Esophagus squamous epithelium (tissue), 5 donors: ENCODE data around the gene ING3. TPM values are rescaled to one million over a fixed set of nuclear protein-coding genes. Genes with fewer than 3 reads are reported as not detected.

Source experiments
- DNase-seq: peaks from one replicate; lab custom pipeline; 2025; lab: John Stamatoyannopoulos, UW
- H3K27ac ChIP-seq, 4 donors: fragments of 200-600 bp; sonication (generic); one replicate each; pipeline ENCODE4 v1.5.1; 2016 to 2019; ENCODE audit warnings: mild to moderate bottlenecking in 1 of 4
- H3K27me3 ChIP-seq, 4 donors: fragments of 200-600 bp; sonication (generic); 1 replicate in 3 of 4; 2 replicates in 1 of 4; pipeline versions ENCODE4 v1.5.1 to v1.6.0; 2017 to 2021; ENCODE audit warnings: antibody characterized with exemption in 1 of 4
- H3K36me3 ChIP-seq, 3 donors: fragments of 200-600 bp; sonication (generic); one replicate each; pipeline ENCODE4 v1.5.1; 2016 to 2019
- H3K4me1 ChIP-seq, 3 donors: fragments of 200-600 bp; sonication (generic); one replicate each; pipeline ENCODE4 v1.5.1; 2017 to 2019
- H3K4me3 ChIP-seq, 4 donors: fragments of 200-600 bp; sonication (generic); 1 replicate in 3 of 4; 2 replicates in 1 of 4; pipeline ENCODE4 v1.5.1; 2016 to 2019; ENCODE audit warnings: mild to moderate bottlenecking in 2 of 4, moderate library complexity in 1 of 4
- H3K9me3 ChIP-seq, 3 donors: fragments of 200-600 bp; sonication (generic); one replicate each; pipeline ENCODE4 v1.5.1; 2016 to 2019
- CTCF ChIP-seq, 6 experiments: fragments of 450-650 bp in 4 of 6; fragments of 200-600 bp in 2 of 6; sonication (generic) in 2 of 6; IDR thresholded peaks; one replicate each; pipeline ENCODE4 v1.5.1; 2016 to 2019; ENCODE audit warnings: antibody characterized with exemption in 6 of 6, mild to moderate bottlenecking in 4 of 6, moderate library complexity in 4 of 6
- POLR2A ChIP-seq, 4 donors: fragments of 450-650 bp; IDR thresholded peaks; one replicate each; pipeline ENCODE4 v1.6.1; 2017; ENCODE audit warnings: antibody characterized with exemption in 4 of 4, mild to moderate bottlenecking in 4 of 4, moderate library complexity in 3 of 4
- WGBS, 2 donors: methylation state at CpG; one replicate each; pipeline ENCODE4 v1.1.5; 2018; 5-methylcytosine and 5-hydroxymethylcytosine counted together
- intact Hi-C: fragments of 100-400 bp; cut with DNase I; formaldehyde crosslinking; loops from one replicate; pipeline ENCODE4 v1.15.0; 2022
- total RNA-seq, 4 donors: library from RNA; depleted of rRNA; stranded (reverse); fragments of >200 nt; gene quantifications; one replicate each; pipeline ENCODE4 v1.1.0, GENCODE V29; 2016
- donor health status: DM: yes; HTN: yes; CAD: no.

The ING3 gene
- total RNA-seq, 4 donors from 2014 or later = 12.5 to 15.8 (median 14.4) TPM

DNA sequence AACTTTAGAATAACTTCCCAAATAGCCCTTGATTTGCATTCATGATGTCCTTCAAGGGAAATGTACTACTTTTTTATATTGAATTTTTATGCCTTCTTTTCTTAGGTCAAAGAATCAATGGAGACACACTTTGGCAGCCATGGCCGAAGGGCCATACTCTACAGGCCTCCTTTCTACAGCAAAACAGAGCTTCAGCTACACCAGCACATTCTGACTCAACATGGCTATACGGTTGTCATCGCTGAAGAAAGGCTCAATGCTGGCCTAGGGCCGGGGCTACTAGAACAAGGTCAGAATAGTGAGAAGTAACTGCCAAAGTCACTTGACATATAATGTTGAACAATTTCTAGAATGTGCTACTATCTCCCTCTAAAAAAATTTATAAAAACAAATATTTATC is 65.0 kb downstream of the ING3 start:
- H3K9me3 ChIP-seq = no peaks in the 10 kb centered on the region
- TF ChIP-seq CTCF (IDR thresholded peaks at IDR 0.05) (no peak), POLR2A (IDR thresholded peaks at IDR 0.05) (no peak)
- DNase-seq = no peak
- no peaks in the 10 kb centered on the region for H3K27me3 ChIP-seq
- H3K4me3 ChIP-seq = no peak overlapping the region
- no peak overlapping the region for H3K27ac ChIP-seq
- intact Hi-C loops = no loop called here
- peaks cover 0 to 19% (median 5%) of the 10 kb centered on the region in 3 donors for H3K4me1 ChIP-seq
- 90 to 94% methylated on average over 4 of the region's 4 CpGs for WGBS, 2 donors
- no peaks in the 10 kb centered on the region for H3K36me3 ChIP-seq

DNA sequence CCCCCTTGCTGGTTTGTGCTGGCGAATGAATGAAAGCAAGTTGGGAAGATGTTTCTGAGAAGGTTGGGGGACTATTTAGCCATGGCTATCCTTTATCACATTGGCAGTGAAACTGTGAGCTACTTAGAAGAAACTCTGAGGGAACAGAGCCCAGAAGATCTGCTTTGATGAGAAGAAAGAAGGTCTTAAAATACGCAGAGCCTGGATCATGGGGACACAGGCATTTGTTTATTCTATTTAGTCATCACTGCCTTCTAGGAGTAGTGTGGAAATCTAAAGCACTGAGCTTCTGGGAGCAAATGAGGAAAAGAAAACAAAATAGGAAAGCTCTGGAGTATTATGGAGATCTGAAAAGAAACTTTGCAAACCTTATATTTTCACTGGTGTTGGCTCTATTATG is 66.4 kb downstream of the ING3 start:
- TF ChIP-seq POLR2A (IDR thresholded peaks at IDR 0.05) (no peak), CTCF (IDR thresholded peaks at IDR 0.05) (no peak)
- no peak for DNase-seq
- intact Hi-C loops = no loop called here

GRCh38 chr7:121017586-121017985 is 67.0 kb downstream of the ING3 start:
- Histone ChIP-seq H3K27ac (peak overlapping the region in 2 of 4 donors; percentile 3 to 5), H3K4me1 (peaks cover 0 to 29% (median 9%) of the 10 kb centered on the region in 3 donors), H3K36me3 (no peaks in the 10 kb centered on the region), H3K9me3 (no peaks in the 10 kb centered on the region), H3K4me3 (no peak overlapping the region), H3K27me3 (no peaks in the 10 kb centered on the region)
- no peak for DNase-seq
- TF ChIP-seq POLR2A (IDR thresholded peaks at IDR 0.05) (no peak), CTCF (IDR thresholded peaks at IDR 0.05) (no peak)
- 63 to 64% methylated on average over 1 of the region's 1 CpG for WGBS, 2 donors
- intact Hi-C loops = no loop called here

More for the DNA sequence above, 66.4 kb downstream of the ING3 start:
- Histone ChIP-seq H3K27ac (peak overlapping the region in 3 of 4 donors; percentile 3 to 67 (median 44)), H3K4me3 (no peak overlapping the region), H3K36me3 (no peaks in the 10 kb centered on the region), H3K9me3 (no peaks in the 10 kb centered on the region), H3K4me1 (peaks cover 0 to 29% (median 9%) of the 10 kb centered on the region in 3 donors), H3K27me3 (no peaks in the 10 kb centered on the region)
- 50 to 55% methylated on average over 2 of the region's 2 CpGs for WGBS, 2 donors

- no peak for TF ChIP-seq POLR2A (IDR thresholded peaks at IDR 0.05)
- TF ChIP-seq CTCF (IDR thresholded peaks at IDR 0.05) = no peak
- no peaks in the 10 kb centered on the region for H3K9me3 ChIP-seq
- H3K4me1 ChIP-seq = peaks cover 0 to 37% (median 9%) of the 10 kb centered on the region in 3 donors
- H3K4me3 ChIP-seq = no peak overlapping the region
- H3K36me3 ChIP-seq = no peaks in the 10 kb centered on the region
- H3K27me3 ChIP-seq = no peaks in the 10 kb centered on the region
- DNase-seq = no peak
- H3K27ac ChIP-seq = peak overlapping the region in 2 of 4 donors; percentile 3 to 47
- 69 to 75% methylated on average over 2 of the region's 2 CpGs for WGBS, 2 donors
- intact Hi-C loops = no loop called here
Observed at GRCh38 chr7:121019018-121019417, 68.4 kb downstream of the ING3 start.

DNA sequence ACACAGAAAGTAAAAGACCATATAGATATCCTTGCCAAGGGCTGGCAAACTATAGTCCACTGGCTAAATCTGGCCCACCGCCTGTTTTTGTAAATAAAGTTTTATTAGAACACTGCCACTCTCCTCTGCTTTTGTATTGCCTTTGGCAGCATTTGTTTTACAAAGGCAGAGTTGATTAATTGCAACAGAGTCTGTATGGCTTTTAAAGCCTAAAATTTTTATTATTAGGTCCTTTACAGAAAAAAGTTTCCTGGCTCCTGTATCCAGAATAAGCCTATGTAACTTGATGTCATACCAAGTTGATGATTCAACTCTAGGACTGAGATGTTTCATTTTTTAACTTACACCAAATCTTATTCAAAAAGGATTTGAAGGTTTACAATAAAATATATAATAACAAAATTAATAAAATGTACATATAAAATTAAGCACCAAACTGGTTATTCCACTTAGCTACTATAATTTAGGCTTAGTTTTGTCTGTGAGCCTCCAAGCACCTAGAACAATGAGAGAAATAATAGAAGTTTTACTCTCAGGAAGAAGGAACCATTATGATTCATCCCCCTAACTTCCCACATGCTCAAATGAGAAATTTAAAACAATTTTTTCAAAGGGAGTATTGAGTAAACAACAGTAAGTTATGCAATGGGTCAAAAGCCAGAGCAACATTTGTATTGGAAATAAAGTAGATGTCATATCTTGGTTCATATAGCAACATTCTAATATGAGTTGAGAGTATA is 69.8 kb downstream of the ING3 start:
- Histone ChIP-seq H3K36me3 (no peaks in the 10 kb centered on the region), H3K4me1 (peaks cover 0 to 43% (median 9%) of the 10 kb centered on the region in 3 donors), H3K4me3 (no peak overlapping the region), H3K9me3 (no peaks in the 10 kb centered on the region), H3K27me3 (no peaks in the 10 kb centered on the region), H3K27ac (peak overlapping the region in 2 of 4 donors; percentile 40 to 49)
- intact Hi-C loops = no loop called here
- no peak for DNase-seq
- TF ChIP-seq POLR2A (IDR thresholded peaks at IDR 0.05) = no peak
- WGBS, 2 donors = 86 to 87% methylated on average over 1 of the region's 1 CpG
